Measurements from ENCODE around the gene SYNM.

DNA sequence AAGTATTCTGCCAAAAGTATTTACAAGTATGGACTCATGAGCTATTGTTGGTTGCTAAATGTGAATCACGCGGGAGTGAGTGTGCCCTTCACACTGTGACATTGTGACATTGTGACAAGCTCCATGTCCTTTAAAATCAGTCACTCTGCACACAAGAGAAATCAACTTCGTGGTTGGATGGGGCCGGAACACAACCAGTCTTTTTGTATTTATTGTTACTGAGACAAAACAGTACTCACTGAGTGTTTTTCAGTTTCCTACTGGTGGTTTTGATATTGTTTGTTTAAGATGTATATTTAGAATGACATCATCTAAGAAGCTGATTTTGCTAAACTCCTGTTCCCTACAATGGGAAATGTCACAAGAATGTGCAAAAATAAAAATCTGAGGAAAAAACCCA, 30.3 kb downstream of the SYNM start:
- TF ChIP-seq, protein P1, sequence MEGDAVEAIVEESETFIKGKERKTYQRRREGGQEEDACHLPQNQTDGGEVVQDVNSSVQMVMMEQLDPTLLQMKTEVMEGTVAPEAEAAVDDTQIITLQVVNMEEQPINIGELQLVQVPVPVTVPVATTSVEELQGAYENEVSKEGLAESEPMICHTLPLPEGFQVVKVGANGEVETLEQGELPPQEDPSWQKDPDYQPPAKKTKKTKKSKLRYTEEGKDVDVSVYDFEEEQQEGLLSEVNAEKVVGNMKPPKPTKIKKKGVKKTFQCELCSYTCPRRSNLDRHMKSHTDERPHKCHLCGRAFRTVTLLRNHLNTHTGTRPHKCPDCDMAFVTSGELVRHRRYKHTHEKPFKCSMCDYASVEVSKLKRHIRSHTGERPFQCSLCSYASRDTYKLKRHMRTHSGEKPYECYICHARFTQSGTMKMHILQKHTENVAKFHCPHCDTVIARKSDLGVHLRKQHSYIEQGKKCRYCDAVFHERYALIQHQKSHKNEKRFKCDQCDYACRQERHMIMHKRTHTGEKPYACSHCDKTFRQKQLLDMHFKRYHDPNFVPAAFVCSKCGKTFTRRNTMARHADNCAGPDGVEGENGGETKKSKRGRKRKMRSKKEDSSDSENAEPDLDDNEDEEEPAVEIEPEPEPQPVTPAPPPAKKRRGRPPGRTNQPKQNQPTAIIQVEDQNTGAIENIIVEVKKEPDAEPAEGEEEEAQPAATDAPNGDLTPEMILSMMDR (IDR thresholded peaks at IDR 0.05) = no peak
- TF ChIP-seq POLR2A (IDR thresholded peaks at IDR 0.05) = no peak

Measured in Peyer's patch (tissue), 4 donors.